Measurements from ENCODE around the gene ACADSB.

The ACADSB gene
- total RNA-seq: 32.0 to 70.7 (median 42.4) reads per million in 3 experiments

- peak; percentile 97 for DNase-seq
These were observed at the start of gene ACADSB, which contains the start of gene IKZF5 for GRCh38 chr10:123008355-123009104. Gene ACADSB (plus strand): TSS chr10:123009006. CDS start chr10:123009030, 24 bp downstream. Gene IKZF5 (minus strand): TSS chr10:123008795. CDS start chr10:122998625, 10,170 bp downstream.

GRCh38 chr10:122962405-122962804 is 46.4 kb upstream of the ACADSB start:
- DNase-seq: no peak

GRCh38 chr10:122966879-122967278 is 41.9 kb upstream of the ACADSB start:
- DNase-seq: no peak

GRCh38 chr10:122968698-122969097 is 40.1 kb upstream of the ACADSB start:
- no peak for DNase-seq

- DNase-seq: no peak
These were observed 34.8 kb upstream of the ACADSB start for GRCh38 chr10:122974023-122974422.

- no peak for DNase-seq
These were observed 34.2 kb upstream of the ACADSB start for GRCh38 chr10:122974543-122975064.

- DNase-seq: peak; percentile 89
These were observed 28.4 kb upstream of the ACADSB start, which contains the start of gene PSTK for GRCh38 chr10:122980209-122981065. Gene PSTK (plus strand): TSS chr10:122980401. CDS start chr10:122980480, 79 bp downstream.

- DNase-seq: no peak
These were observed 27.7 kb upstream of the ACADSB start for GRCh38 chr10:122981066-122981464.

- DNase-seq: no peak
These were observed 24.9 kb upstream of the ACADSB start for GRCh38 chr10:122983898-122984297.

GRCh38 chr10:122984708-122985107 is 24.1 kb upstream of the ACADSB start:
- no peak for DNase-seq

- no peak for DNase-seq
These were observed 22.5 kb upstream of the ACADSB start for GRCh38 chr10:122986335-122986734.

- DNase-seq: no peak
These were observed 20.3 kb upstream of the ACADSB start for GRCh38 chr10:122988501-122988900.

GRCh38 chr10:122990278-122990677 is 18.5 kb upstream of the ACADSB start:
- DNase-seq: no peak

- DNase-seq: no peak
These were observed 16.7 kb upstream of the ACADSB start for GRCh38 chr10:122992031-122992585.

GRCh38 chr10:122993797-122994336 is 14.9 kb upstream of the ACADSB start:
- no peak for DNase-seq

GRCh38 chr10:122995936-122996335 is 12.9 kb upstream of the ACADSB start:
- no peak for DNase-seq

GRCh38 chr10:122997864-122998263 is 10.9 kb upstream of the ACADSB start:
- DNase-seq: no peak

GRCh38 chr10:122998360-122998917 is 10.4 kb upstream of the ACADSB start:
- no peak for DNase-seq

- DNase-seq: no peak
These were observed 9.9 kb upstream of the ACADSB start for GRCh38 chr10:122998934-122999333.

- no peak for DNase-seq
These were observed 9.5 kb upstream of the ACADSB start for GRCh38 chr10:122999347-122999746.

- DNase-seq: no peak
These were observed 8.7 kb upstream of the ACADSB start for GRCh38 chr10:123000155-123000554.

GRCh38 chr10:123001370-123001769 is 7.4 kb upstream of the ACADSB start:
- DNase-seq: no peak

Measured in central memory CD4-positive, alpha-beta T cell (primary cell).